Measurements from ENCODE around the gene CCDC88C.
A peak's percentile ranks its signal among the peaks of the same experiment; 100 is the strongest.

The CCDC88C gene

DNA sequence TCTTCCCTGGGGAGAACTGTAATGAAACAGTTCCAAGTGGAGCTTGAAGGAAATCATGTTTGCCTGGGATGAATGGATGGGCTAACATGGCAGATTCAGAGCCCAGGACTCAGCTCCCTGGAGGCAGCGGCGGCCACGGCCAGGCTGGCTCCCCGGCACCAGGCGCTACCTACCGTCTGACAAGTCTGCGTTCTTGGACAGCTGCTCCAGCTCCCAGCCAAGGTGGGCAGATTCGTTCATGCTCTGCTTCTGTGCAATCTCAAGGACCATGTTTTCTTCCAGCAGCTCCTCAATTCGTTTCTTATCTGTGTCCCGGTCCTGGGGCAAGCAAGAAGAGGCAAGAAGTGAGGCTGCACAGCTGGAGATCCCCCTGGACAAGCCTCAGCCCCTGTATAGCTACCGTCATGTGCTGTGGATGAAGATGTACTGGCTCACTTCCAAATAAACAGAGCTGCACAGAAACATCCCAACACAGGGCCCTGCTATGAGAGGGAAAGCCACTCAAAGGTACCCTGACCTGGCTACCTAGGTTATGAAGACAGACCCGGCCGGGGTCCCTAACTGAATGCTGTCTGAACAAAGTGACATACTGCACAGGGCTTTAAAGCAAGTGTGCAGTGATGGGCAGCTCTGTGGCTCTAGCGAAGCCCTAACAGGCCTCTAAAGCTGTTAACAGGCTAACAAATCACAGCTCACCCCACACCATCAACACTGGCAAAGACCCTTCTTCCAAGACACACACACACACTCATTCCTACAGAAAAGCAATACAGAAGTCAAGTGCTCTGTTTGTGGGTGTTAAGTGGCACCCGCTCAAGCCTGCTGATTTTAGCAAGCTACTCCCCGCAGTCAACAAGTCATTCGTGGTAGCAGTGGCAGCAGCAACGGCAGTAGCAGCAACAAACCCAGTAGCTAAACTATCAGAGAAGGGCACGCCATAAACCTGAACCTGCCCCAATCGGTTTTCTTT, 92.7 kb downstream of the CCDC88C start:
- DNase-seq: no peak

- DNase-seq: peak; percentile 88
These were observed 93.7 kb downstream of the CCDC88C start for GRCh38 chr14:91323671-91324605.

- DNase-seq: no peak
These were observed 94.6 kb downstream of the CCDC88C start for GRCh38 chr14:91323031-91323430.

GRCh38 chr14:91322623-91323022, 95.0 kb downstream of the CCDC88C start:
- DNase-seq: no peak

GRCh38 chr14:91321131-91321530, 96.5 kb downstream of the CCDC88C start:
- no peak for DNase-seq

DNA sequence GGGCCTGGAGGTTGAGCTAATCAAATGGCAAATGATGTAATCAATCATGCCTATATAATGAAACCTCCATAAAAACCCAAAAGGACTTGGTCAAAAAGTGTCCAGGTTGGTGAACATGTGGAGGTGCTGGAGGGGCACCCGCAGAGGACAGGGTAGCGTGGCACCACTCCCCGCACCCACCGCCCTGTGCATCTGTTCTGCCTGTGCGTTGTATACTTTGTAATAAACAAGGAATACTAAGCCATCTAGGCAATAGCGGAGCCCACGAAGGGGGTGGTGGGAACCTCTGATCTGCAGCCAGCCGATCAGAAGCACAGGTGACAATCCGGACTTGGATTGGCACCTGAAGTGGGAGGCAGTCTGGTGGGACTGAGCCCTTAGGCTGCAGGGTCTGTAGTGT, 97.4 kb downstream of the CCDC88C start:
- DNase-seq: no peak

- no peak for DNase-seq
These were observed 98.7 kb downstream of the CCDC88C start for GRCh38 chr14:91318911-91319310.

DNA sequence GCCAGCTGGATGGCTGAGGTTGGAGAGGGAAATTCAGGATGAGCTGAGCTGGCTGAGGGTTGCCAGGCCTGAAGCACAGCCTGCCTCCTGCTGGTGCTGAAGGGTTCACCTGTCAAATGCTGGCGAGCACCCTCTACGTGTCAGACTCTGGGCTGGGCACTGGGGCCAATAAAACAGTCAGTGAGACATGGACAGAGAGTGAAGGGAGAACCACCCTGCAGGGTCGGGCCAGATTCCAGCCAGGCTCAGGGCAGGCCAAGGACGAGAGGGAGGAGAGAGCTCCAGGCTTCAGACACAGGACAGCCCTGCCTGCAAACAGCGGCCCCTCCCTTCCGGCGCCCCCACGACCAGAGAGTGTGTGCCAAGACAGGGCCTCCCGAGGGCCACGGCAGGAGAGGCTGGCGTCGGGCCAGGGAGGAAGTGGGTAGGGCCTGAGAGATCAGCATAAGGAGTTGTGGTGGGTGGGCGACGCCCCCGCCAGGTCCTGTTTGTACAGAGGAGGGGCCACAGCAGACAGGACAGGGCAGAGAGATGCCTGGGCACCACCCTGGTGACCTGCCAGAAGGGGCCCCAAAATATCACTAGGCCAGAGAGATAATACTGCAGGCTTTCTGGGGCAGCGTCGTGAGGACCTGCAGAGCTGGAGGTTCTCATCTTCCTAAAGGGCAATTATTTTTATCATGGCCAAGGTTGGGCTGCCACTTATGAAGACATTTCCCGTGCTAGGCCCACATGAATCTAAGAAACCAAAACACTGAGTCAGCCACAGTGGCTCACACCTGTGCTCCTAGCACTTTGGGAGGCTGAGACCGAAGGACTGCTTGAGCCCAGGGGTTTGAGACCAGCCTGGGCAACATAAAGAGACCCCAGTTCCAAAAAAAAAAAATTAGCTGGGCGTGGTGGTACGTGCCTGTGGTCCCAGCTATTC, 100.0 kb downstream of the CCDC88C start:
- DNase-seq: no peak

GRCh38 chr14:91316761-91317160, 100.9 kb downstream of the CCDC88C start:
- no peak for DNase-seq

DNA sequence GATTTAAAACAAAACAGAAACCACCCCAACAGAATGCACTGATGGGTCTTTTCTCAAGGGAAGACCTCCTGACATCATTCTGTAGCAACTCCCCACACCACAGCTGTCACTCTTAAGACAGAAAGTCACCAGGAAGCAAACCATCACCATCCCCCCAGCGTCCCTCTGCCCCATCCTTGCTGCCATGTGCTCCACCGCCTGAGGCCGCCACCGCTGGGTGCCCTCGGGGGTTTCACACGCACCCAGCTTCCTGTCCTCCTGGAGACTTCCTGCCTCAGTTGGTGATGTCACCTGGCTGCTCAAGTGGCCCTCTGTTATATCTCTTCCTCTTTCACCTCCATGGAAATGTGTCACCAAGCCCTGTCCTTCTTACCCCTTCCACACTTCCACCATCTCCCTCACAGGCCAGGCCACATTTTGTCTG, 101.8 kb downstream of the CCDC88C start:
- no peak for DNase-seq

- no peak for DNase-seq
These were observed 103.8 kb downstream of the CCDC88C start for GRCh38 chr14:91313852-91314251.

GRCh38 chr14:91313154-91313850, 104.3 kb downstream of the CCDC88C start:
- DNase-seq: no peak

DNA sequence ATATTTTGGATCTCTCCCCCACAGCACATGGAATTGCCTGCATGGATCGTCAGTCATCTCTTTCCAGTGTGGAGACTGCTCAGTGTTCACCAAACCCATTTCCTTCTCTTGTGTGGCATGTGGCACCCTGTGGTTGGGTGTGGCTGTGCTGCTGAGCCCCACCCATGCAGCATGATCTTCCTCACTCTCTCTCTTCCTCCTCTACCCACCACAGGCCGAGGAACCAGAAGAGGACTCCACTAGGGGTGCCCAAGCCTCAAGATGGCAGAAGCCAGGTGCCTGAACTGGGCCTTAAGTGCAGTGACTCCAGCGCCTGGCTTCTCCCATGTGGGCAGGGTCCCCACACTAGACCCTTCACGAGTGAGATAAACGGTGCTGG, 106.3 kb downstream of the CCDC88C start:
- no peak for DNase-seq

GRCh38 chr14:91310606-91311283, 106.9 kb downstream of the CCDC88C start:
- no peak for DNase-seq

DNA sequence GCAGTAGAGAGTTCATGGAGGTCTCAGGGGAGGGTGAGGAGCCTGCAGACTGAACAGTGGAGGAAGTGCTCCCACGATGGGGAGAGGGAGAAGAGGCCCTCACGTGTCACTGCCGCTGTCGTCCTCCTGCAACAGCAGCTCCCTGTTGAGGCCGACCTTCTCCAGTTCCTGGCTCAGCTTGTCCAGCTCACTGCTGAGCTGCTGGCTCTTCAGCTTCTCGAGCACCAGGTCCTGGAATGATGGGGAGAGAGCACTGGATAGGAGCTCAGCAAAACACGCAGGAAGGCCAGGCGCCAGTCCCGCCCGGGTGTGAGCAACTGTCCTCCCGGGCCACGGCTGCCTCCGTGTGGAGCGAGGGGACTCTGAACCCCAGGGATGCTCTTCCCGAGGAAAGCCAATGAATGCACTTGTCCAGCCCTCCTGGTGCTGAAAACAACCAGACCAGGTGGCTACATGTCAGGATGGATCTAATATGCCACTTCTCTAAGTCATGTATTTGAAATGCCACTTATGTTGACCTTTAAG, 107.8 kb downstream of the CCDC88C start:
- DNase-seq: no peak

GRCh38 chr14:91308337-91308736, 109.3 kb downstream of the CCDC88C start:
- DNase-seq: no peak

DNA sequence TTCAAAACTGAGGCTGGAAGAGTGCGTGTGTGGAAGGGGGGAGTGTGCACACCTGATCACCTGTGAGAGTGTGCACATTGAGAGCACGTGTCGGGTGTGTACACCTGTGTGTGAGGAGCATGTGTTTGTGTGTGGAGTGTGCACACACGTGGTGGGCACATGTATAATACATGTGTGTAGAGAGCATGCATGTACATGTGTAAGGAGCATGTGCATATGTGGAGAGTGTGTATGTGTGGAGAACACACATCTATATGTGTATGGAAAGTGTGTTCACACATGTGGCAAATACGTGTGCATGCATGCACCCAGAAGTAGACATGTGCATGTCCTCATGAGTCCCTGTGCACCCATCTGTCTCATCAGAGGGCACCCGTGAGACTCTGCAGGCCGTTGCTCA, 110.0 kb downstream of the CCDC88C start:
- no peak for DNase-seq

DNA sequence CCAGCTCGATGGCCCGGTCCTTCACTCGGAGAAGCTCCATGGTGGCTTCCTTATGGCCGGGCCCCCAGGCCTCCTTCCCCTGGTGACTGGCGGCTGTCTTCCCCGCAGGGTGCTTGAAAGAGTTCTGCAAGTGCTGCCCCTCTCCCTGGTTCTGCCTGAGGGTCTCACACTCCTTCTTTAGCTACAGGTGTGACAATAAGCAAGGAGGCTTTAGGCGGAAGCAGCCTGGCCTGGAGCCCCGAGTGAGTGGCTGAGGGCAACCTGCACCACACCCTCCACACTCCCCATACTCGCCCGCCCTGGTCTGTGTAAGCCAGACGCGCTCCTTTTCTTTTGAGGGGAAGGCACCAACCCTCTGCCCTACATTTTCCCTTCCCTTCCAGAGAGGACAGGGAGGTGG, 110.6 kb downstream of the CCDC88C start:
- DNase-seq: no peak

DNA sequence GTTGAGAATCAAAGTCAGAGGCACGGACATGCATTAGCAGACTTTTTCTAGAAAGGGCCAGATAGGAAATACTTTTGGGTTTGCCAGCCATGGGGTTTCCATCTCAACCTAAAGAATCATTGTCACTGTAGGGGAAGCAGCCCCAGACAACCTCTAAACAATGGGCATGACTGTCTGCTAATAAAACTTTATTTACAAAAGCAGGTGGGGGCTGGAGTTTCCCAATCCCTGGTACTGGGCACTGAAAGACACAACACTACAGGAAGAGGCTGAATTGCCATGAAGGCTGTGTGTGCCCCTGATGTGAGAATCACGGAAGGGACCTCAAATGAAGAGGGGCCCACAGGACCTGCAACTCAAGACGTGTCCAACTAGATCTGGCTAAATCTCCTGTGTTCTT, 111.1 kb downstream of the CCDC88C start:
- no peak for DNase-seq

DNA sequence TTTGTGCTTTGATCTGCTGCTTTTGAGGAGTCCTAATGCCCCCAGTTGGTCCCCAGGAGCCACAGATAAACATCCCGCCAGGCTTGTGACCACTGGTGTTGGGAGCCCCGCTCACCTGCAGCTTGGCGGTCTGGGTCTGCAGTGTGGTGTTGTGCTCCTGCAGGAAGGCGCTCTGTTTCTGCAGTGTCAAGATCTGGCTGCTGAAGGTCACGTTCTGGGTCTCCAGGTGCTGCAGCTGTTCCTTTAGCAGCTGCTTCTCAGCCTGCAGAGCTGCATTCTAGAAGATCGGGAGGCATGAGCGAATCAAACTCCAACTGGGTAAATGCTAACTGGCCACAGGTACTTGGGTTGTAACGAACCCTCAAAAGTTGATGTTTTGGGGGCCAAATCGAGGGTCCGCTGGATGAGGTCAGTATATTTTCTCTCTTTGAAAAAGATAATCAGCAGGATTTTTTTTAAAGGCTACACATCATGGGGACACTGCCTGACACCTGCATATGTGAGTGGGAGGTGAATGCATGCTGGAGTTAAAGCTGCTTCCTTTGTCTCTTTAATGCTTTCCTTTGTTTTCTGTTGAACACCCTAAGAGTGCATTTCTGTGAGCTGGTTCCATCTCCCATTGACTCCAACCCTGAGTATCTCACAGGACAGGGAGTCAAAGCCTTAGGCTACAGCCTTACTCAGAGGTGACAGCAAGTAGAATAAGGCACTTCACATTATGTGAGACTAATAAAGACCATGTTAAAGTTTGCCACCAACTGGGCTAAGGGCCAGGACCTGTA, 111.8 kb downstream of the CCDC88C start:
- DNase-seq: no peak
